Activated CD8-positive, alpha-beta memory T cell treated with anti-CD3 and anti-CD28 coated beads for 36 hours (primary cell): ENCODE results near the gene TBC1D2. TPM values are rescaled to one million over a fixed set of nuclear protein-coding genes. Genes with fewer than 3 reads are reported as not detected.

Source experiments
- CTCF ChIA-PET: fragments of 350-600 bp; sonication (Branson Sonifier 250); formaldehyde crosslinking; loops from one replicate; lab custom pipeline; 2021; ENCODE audit warnings: antibody characterized with exemption; lab: Charles Lee
- POLR2A ChIA-PET: fragments of 350-600 bp; sonication (Branson Sonifier 250); formaldehyde crosslinking; loops from one replicate; lab custom pipeline; 2021; ENCODE audit warnings: antibody characterized with exemption; lab: Charles Lee
- total RNA-seq, 2 experiments: library from RNA; stranded (reverse); gene quantifications; one replicate each; pipeline ENCODE4 v1.2.3, GENCODE V29; 2021

The TBC1D2 gene
- total RNA-seq, 2 experiments from 2014 or later, result 2.6 to 2.9 TPM

- CTCF ChIA-PET, result no interaction called here
- POLR2A ChIA-PET, result no interaction called here
Measured at GRCh38 chr9:98226957-98227356, 28.5 kb downstream of the TBC1D2 start.

- ChIA-PET POLR2A (no interaction called here), CTCF (no interaction called here)
Measured at GRCh38 chr9:98226516-98226915, 28.9 kb downstream of the TBC1D2 start.

GRCh38 chr9:98225015-98225442 is 30.4 kb downstream of the TBC1D2 start:
- POLR2A ChIA-PET, result no interaction called here
- CTCF ChIA-PET, result no interaction called here

GRCh38 chr9:98222885-98223691 is 32.4 kb downstream of the TBC1D2 start:
- ChIA-PET CTCF (no interaction called here), POLR2A (no interaction called here)

GRCh38 chr9:98220911-98221310 is 34.5 kb downstream of the TBC1D2 start:
- ChIA-PET POLR2A (no interaction called here), CTCF (no interaction called here)

- CTCF ChIA-PET, result no interaction called here
- POLR2A ChIA-PET, result no interaction called here
Measured at GRCh38 chr9:98219794-98220370, 35.6 kb downstream of the TBC1D2 start.

GRCh38 chr9:98219364-98219716 is 36.1 kb downstream of the TBC1D2 start:
- ChIA-PET POLR2A (no interaction called here), CTCF (interaction anchor here (0.7 kb wide), 1 partner anchor 376 kb away, joined by 3 read pairs; no protein-coding TSS in a partner anchor)

GRCh38 chr9:98218562-98219363 is 36.7 kb downstream of the TBC1D2 start:
- ChIA-PET POLR2A (no interaction called here), CTCF (interaction anchor here (0.7 kb wide), 1 partner anchor 376 kb away, joined by 3 read pairs; no protein-coding TSS in a partner anchor)

- POLR2A ChIA-PET, result no interaction called here
- CTCF ChIA-PET, result no interaction called here
Measured at GRCh38 chr9:98217255-98217654, 38.2 kb downstream of the TBC1D2 start.

- CTCF ChIA-PET, result no interaction called here
- POLR2A ChIA-PET, result no interaction called here
Measured at GRCh38 chr9:98216391-98216790, 39.1 kb downstream of the TBC1D2 start.

- ChIA-PET CTCF (no interaction called here), POLR2A (no interaction called here)
Measured at GRCh38 chr9:98215821-98216220, 39.6 kb downstream of the TBC1D2 start.

GRCh38 chr9:98215271-98215670 is 40.2 kb downstream of the TBC1D2 start:
- ChIA-PET POLR2A (no interaction called here), CTCF (interaction anchor here (0.6 kb wide), 1 partner anchor 179 kb away, joined by 3 read pairs; no protein-coding TSS in a partner anchor)

GRCh38 chr9:98214811-98215210 is 40.6 kb downstream of the TBC1D2 start:
- ChIA-PET CTCF (interaction anchor here (0.6 kb wide), 1 partner anchor 179 kb away, joined by 3 read pairs; no protein-coding TSS in a partner anchor), POLR2A (no interaction called here)

- ChIA-PET POLR2A (no interaction called here), CTCF (interaction anchor here (1.9 kb wide), 1 partner anchor 93 kb away, joined by 5 read pairs; the partner anchor contains the start of gene TRIM14)
Measured at GRCh38 chr9:98211260-98211659, 44.2 kb downstream of the TBC1D2 start.

GRCh38 chr9:98210435-98210834 is 45.0 kb downstream of the TBC1D2 start:
- ChIA-PET CTCF (no interaction called here), POLR2A (no interaction called here)

GRCh38 chr9:98209530-98209929 is 45.9 kb downstream of the TBC1D2 start:
- ChIA-PET POLR2A (no interaction called here), CTCF (interaction anchor here (0.8 kb wide), 1 partner anchor 46 kb away, joined by 5 read pairs; the partner anchor contains the start of gene TBC1D2)

GRCh38 chr9:98208635-98209034 is 46.8 kb downstream of the TBC1D2 start:
- ChIA-PET CTCF (interaction anchor here (0.5 to 1.4 kb wide), 3 partner anchors 12 to 580 kb away, joined by 3 to 4 read pairs (median 3); no protein-coding TSS in a partner anchor), POLR2A (no interaction called here)

- CTCF ChIA-PET, result interaction anchor here (0.5 to 1.4 kb wide), 5 partner anchors 11 to 90 kb away, joined by 3 to 4 read pairs (median 3); partner anchors contain the start of gene CORO2A
Measured at GRCh38 chr9:98207606-98208005, 47.8 kb downstream of the TBC1D2 start.

GRCh38 chr9:98206754-98207153 is 48.7 kb downstream of the TBC1D2 start:
- CTCF ChIA-PET, result no interaction called here

More at GRCh38 chr9:98207606-98208005, 47.8 kb downstream of the TBC1D2 start:
- POLR2A ChIA-PET, result no interaction called here

More at GRCh38 chr9:98206754-98207153, 48.7 kb downstream of the TBC1D2 start:
- POLR2A ChIA-PET, result no interaction called here
